T-cell (primary cell): ENCODE measurements around the gene PAX6. TPM values are rescaled to one million over a fixed set of nuclear protein-coding genes. Genes with fewer than 3 reads are reported as not detected.

Source experiments
- ATAC-seq, 4 experiments: fragments of 200-7000 bp in 3 of 4; fragments of 150-1000 bp in 1 of 4; cut with Tn5 transposase; replicated peaks in 1 of 4; 1 replicate in 3 of 4; 2 replicates in 1 of 4; pipeline ENCODE4 v1.10.0; 2021; ENCODE audit warnings: moderate library complexity in 3 of 4, mild to moderate bottlenecking in 2 of 4, moderate number of reproducible peaks in 1 of 4
- CTCF ChIA-PET, 2 donors: fragments of 300-600 bp; sonication (Branson Sonifier 250); formaldehyde crosslinking; loops; one replicate each; lab custom pipeline; 2022; ENCODE audit warnings: antibody characterized with exemption in 2 of 2; lab: Charles Lee
- POLR2A ChIA-PET, 2 donors: fragments of 300-600 bp; sonication (Branson Sonifier 250); formaldehyde crosslinking; loops; one replicate each; lab custom pipeline; 2022; ENCODE audit warnings: antibody characterized with exemption in 2 of 2; lab: Charles Lee
- DNase-seq, 35 experiments: peaks; one replicate each; pipeline versions ENCODE4 v3.0.0 to v3.0.0-alpha.2; 2013 to 2023
- H3K27ac ChIP-seq: one replicate; pipeline ENCODE4 v1.5.1; 2013; ENCODE audit warnings: low read length
- H3K27me3 ChIP-seq, 2 experiments: replicated peaks in 1 of 2; 1 replicate in 1 of 2; 2 replicates in 1 of 2; pipeline versions ENCODE4 v1.6.1 to v1.7.0; 2013; ENCODE audit warnings: low read length in 1 of 2, mixed read lengths in 1 of 2; ENCODE audit not compliant: control insufficient read depth in 2 of 2, insufficient read depth in 2 of 2; ENCODE audit errors: extremely low read depth in 1 of 2
- H3K36me3 ChIP-seq, 2 donors: 1 replicate in 1 of 2; 2 replicates in 1 of 2; pipeline versions ENCODE4 v1.6.1 to v1.7.0; 2013; ENCODE audit warnings: low read length in 1 of 2; ENCODE audit not compliant: control insufficient read depth in 2 of 2, insufficient read depth in 1 of 2; ENCODE audit errors: extremely low read depth in 1 of 2
- H3K4me1 ChIP-seq, 2 experiments: 1 replicate in 1 of 2; 2 replicates in 1 of 2; pipeline versions ENCODE4 v1.6.1 to v1.7.0; 2013; ENCODE audit warnings: low read length in 2 of 2, mixed read lengths in 1 of 2; ENCODE audit not compliant: insufficient read depth in 2 of 2, control insufficient read depth in 1 of 2; ENCODE audit errors: extremely low read depth in 1 of 2
- H3K4me3 ChIP-seq, 2 donors: 1 replicate in 1 of 2; 2 replicates in 1 of 2; pipeline versions ENCODE4 v1.5.1 to v1.7.0; 2013; ENCODE audit warnings: mild to moderate bottlenecking in 2 of 2, low read length in 1 of 2, moderate library complexity in 1 of 2; ENCODE audit not compliant: control insufficient read depth in 1 of 2; ENCODE audit errors: extremely low read depth in 1 of 2
- H3K9me3 ChIP-seq: 2 replicates; pipeline ENCODE4 v1.7.0; 2013
- H3K27ac Mint-ChIP-seq, 2 donors: one replicate each; pipeline ENCODE4 v1.8.0; 2020 to 2021; ENCODE audit warnings: mild to moderate bottlenecking in 2 of 2, mixed read lengths in 2 of 2
- H3K27me3 Mint-ChIP-seq, 2 donors: one replicate each; pipeline ENCODE4 v1.8.0; 2021 to 2022; ENCODE audit warnings: mixed read lengths in 2 of 2
- H3K36me3 Mint-ChIP-seq: one replicate; pipeline ENCODE4 v1.8.0; 2021; ENCODE audit warnings: mixed read lengths
- H3K4me1 Mint-ChIP-seq, 3 donors: one replicate each; pipeline ENCODE4 v1.8.0; 2020 to 2022; ENCODE audit warnings: mixed read lengths in 3 of 3, mild to moderate bottlenecking in 1 of 3
- H3K4me3 Mint-ChIP-seq, 3 donors: one replicate each; pipeline ENCODE4 v1.8.0; 2020 to 2022; ENCODE audit warnings: mild to moderate bottlenecking in 3 of 3, mixed read lengths in 3 of 3, moderate library complexity in 3 of 3
- H3K9me3 Mint-ChIP-seq, 3 donors: one replicate each; pipeline ENCODE4 v1.8.0; 2020 to 2022; ENCODE audit warnings: mixed read lengths in 3 of 3
- WGBS: methylation state at CpG from one replicate; pipeline ENCODE4 v1.1.5; 2013; ENCODE audit warnings: missing lambda C conversion rate; ENCODE audit not compliant: insufficient coverage; 5-methylcytosine and 5-hydroxymethylcytosine counted together
- total RNA-seq, 35 experiments: library from RNA in 6 of 35; stranded (reverse) in 6 of 35; fragments of 120-200 nt in 1 of 35; gene quantifications; one replicate each; pipeline versions ENCODE4 v1.2.1 to v1.2.4 and lab custom pipeline; 2013 to 2026

The PAX6 gene
- total RNA-seq, 5 donors from 2014 or later (not counting 1 experiment from before 2014, with no cell fraction given), result not detected

DNA sequence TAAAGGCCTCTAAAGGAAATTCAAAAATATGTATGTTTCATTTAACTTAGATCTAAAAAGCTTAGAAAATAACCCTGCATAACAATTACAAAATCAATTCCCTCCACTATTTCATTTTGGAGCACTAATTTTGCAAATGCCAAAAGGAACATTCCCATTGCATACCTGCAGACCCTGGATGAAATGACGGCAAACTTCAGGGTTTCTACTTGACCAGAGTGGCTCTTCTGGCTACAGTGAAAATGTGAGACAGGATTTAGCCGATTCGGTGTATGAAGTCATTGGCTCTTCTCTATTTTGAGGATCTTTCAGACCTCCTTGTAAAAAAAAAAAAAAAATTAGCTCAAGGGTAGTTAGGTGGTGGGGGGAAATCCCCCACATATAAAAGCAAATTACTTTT lies 44.1 kb downstream of the PAX6 start:
- POLR2A ChIA-PET, result interaction anchor here (0.5 to 0.6 kb wide), 2 partner anchors 762 to 1684 kb away, joined by 3 to 8 read pairs; no protein-coding TSS in a partner anchor
- Histone ChIP-seq H3K36me3 (no peaks in the 10 kb centered on the region), H3K4me3 (no peak overlapping the region), H3K4me1 (no peaks in the 10 kb centered on the region), H3K27ac (no peak overlapping the region), H3K27me3 (no peaks in the 10 kb centered on the region), H3K9me3 (no peaks in the 10 kb centered on the region)
- DNase-seq (no peak), ATAC-seq (no peak)
- 100% methylated on average over 1 of the region's 3 CpGs for WGBS
- CTCF ChIA-PET, result no interaction called here
- no peaks in the 10 kb centered on the region for H3K4me1 Mint-ChIP-seq
- no peaks in the 10 kb centered on the region for H3K9me3 Mint-ChIP-seq
- no peaks in the 10 kb centered on the region for H3K27me3 Mint-ChIP-seq
- no peak overlapping the region for H3K27ac Mint-ChIP-seq
- H3K4me3 Mint-ChIP-seq, result no peak overlapping the region
- peaks cover 14% of the 10 kb centered on the region for H3K36me3 Mint-ChIP-seq

DNA sequence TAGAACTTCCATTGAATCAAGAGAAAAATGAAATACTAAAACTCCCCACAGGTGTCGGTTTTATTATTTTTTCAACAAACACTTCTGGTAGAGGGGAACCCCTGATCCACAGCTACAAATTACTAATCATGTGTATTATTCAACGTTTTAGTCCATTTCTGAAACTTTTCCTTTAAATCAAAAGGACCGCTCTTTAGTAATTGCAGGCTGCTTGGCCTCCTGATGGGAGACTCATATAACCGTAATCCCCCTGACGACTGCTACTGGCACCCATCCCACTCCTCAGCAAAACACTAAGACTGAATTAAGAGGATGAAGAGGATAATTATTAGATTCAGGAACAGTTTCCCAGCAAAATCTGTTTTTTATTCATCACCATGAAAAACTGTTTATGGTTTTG lies 46.4 kb downstream of the PAX6 start:
- no peaks in the 10 kb centered on the region for H3K9me3 Mint-ChIP-seq
- H3K4me3 Mint-ChIP-seq, result no peak overlapping the region
- POLR2A ChIA-PET, result no interaction called here
- CTCF ChIA-PET, result interaction anchor here in 1 of 2 donors (0.8 kb wide), 1 partner anchor 13 kb away, joined by 3 read pairs; no protein-coding TSS in a partner anchor
- H3K27me3 ChIP-seq, result no peaks in the 10 kb centered on the region
- H3K4me1 ChIP-seq, result no peaks in the 10 kb centered on the region
- no peak overlapping the region for H3K4me3 ChIP-seq
- ATAC-seq (no peak), DNase-seq (no peak)
- no peaks in the 10 kb centered on the region for H3K36me3 ChIP-seq
- no peaks in the 10 kb centered on the region for H3K9me3 ChIP-seq
- H3K27me3 Mint-ChIP-seq, result no peaks in the 10 kb centered on the region
- no peak overlapping the region for H3K27ac Mint-ChIP-seq
- no peak overlapping the region for H3K27ac ChIP-seq
- H3K4me1 Mint-ChIP-seq, result no peaks in the 10 kb centered on the region
- peaks cover 8% of the 10 kb centered on the region for H3K36me3 Mint-ChIP-seq
- WGBS, result 20% methylated on average over 1 of the region's 5 CpGs

DNA sequence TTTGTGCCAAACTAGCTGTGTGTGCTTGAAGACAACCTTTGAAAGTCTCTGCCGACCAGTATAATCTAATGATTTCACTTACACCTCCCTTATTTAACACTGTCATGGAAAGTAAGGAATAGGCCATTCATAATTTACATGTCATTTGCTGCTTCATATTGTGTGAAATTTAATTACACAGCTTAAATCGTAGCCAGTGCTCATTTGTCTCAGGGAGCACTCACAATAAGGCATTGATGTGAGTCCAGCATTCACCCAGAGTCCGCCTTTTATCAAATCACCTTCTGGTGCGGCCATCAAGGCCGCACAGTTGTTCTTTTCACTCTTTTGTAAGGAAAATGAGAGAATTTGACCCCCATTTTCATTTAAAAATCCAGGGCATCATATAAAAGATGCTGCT lies 46.9 kb downstream of the PAX6 start:
- no peaks in the 10 kb centered on the region for H3K9me3 Mint-ChIP-seq
- no peaks in the 10 kb centered on the region for H3K9me3 ChIP-seq
- H3K36me3 ChIP-seq, result no peaks in the 10 kb centered on the region
- H3K27me3 Mint-ChIP-seq, result no peaks in the 10 kb centered on the region
- POLR2A ChIA-PET, result interaction anchor here in 1 of 2 donors (1.0 kb wide), 1 partner anchor 15 kb away, joined by 5 read pairs; no protein-coding TSS in a partner anchor
- H3K27ac Mint-ChIP-seq, result no peak overlapping the region
- H3K4me3 Mint-ChIP-seq, result no peak overlapping the region
- peaks cover 8% of the 10 kb centered on the region for H3K36me3 Mint-ChIP-seq
- CTCF ChIA-PET, result interaction anchor here in 1 of 2 donors (0.8 kb wide), 1 partner anchor 12 kb away, joined by 3 read pairs; no protein-coding TSS in a partner anchor
- DNase-seq (no peak), ATAC-seq (no peak)
- H3K4me1 ChIP-seq, result no peaks in the 10 kb centered on the region
- no peaks in the 10 kb centered on the region for H3K4me1 Mint-ChIP-seq
- no peak overlapping the region for H3K4me3 ChIP-seq
- WGBS, result 100% methylated on average over 1 of the region's 5 CpGs
- no peak overlapping the region for H3K27ac ChIP-seq
- no peaks in the 10 kb centered on the region for H3K27me3 ChIP-seq

DNA sequence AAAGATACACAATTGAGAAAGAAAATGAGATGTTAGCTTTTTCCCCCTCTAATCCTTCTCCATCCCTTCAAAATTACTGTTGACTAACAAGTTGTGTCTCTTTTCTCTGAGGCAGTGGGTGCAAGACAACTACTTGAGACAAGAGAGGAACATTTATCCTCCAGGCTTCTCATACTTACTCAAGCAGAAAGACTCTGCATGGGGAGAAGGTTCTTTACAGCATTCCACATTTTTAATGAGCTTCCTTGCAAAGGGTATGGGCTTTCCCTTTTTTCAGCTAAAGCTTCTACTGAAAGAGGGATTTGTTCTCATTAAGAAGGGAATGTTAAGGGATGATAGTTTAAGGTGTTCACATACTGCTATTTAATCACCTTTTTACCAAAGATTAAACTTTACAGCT lies 47.8 kb downstream of the PAX6 start:
- no peak for DNase-seq
- Histone ChIP-seq H3K27me3 (no peaks in the 10 kb centered on the region), H3K4me1 (no peaks in the 10 kb centered on the region), H3K9me3 (no peaks in the 10 kb centered on the region), H3K36me3 (no peaks in the 10 kb centered on the region), H3K27ac (no peak overlapping the region), H3K4me3 (no peak overlapping the region)
- ATAC-seq, result no peak
- Mint-ChIP-seq H3K4me1 (no peaks in the 10 kb centered on the region), H3K27ac (no peak overlapping the region), H3K4me3 (no peak overlapping the region), H3K27me3 (no peaks in the 10 kb centered on the region), H3K36me3 (peaks cover 8% of the 10 kb centered on the region), H3K9me3 (no peaks in the 10 kb centered on the region)
- ChIA-PET CTCF (interaction anchor here in 1 of 2 donors (1.0 kb wide), 1 partner anchor 13 kb away, joined by 5 read pairs; no protein-coding TSS in a partner anchor), POLR2A (interaction anchor here in 1 of 2 donors (1.0 kb wide), 1 partner anchor 14 kb away, joined by 5 read pairs; no protein-coding TSS in a partner anchor)

DNA sequence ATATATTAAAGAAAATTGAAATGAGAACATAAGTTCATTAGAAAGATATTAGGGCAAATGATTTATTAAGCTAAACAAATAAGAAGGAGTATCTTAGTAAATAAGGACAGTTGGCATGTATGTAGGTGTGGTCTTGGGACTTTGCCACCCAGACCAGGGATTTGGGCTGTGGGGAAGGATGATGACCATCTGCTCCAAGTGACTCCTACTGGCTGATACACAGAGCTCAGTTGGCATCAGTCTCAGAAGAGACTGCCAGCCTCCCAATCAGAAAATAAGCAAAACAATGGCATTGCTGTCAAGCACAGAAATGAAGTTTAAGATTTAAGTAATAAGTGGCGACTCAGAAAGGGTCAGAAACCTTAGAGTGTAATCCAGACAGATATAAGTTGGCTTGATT lies 49.5 kb downstream of the PAX6 start:
- POLR2A ChIA-PET, result interaction anchor here in 1 of 2 donors (0.6 kb wide), 1 partner anchor 302 kb away, joined by 3 read pairs; no protein-coding TSS in a partner anchor

DNA sequence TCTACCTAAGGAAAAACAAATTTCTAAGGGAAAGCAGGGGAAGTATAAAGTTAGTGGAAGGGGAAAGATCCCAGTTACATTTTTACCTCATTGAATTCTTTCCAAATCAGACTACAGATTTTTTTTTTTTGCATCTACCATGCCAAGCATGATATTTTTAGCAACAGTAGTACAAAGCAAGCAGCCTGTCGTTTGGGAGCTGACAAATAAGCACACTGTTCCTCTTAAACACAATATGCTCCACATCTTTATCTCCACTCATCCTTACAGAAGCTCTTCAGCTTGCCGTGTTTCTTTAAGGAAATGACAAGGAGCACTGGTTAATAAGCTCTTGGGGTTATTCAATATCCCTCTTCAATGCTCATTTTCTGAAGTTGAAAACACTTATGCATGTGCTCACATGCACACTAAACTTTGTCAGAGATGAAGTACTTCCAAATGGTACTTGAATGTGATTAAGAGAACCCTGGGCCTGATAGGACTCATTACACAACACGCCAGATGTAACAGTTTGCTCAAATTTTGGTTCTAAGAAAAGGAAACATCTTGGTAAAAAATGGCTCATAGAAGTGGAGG lies 53.8 kb downstream of the PAX6 start:
- CTCF ChIA-PET, result no interaction called here

More for the DNA sequence above, 49.5 kb downstream of the PAX6 start:
- Mint-ChIP-seq H3K4me1 (no peaks in the 10 kb centered on the region), H3K36me3 (peaks cover 8% of the 10 kb centered on the region), H3K27ac (no peak overlapping the region), H3K4me3 (no peak overlapping the region), H3K9me3 (no peaks in the 10 kb centered on the region), H3K27me3 (no peaks in the 10 kb centered on the region)
- no peaks in the 10 kb centered on the region for H3K9me3 ChIP-seq
- H3K4me1 ChIP-seq, result no peaks in the 10 kb centered on the region
- WGBS, result 80% methylated on average over 1 of the region's 1 CpG
- H3K4me3 ChIP-seq, result no peak overlapping the region
- H3K36me3 ChIP-seq, result no peaks in the 10 kb centered on the region
- CTCF ChIA-PET, result no interaction called here
- DNase-seq (no peak), ATAC-seq (no peak)
- no peak overlapping the region for H3K27ac ChIP-seq
- H3K27me3 ChIP-seq, result no peaks in the 10 kb centered on the region

More for the DNA sequence above, 53.8 kb downstream of the PAX6 start:
- H3K27me3 Mint-ChIP-seq, result no peaks in the 10 kb centered on the region
- H3K9me3 ChIP-seq, result no peaks in the 10 kb centered on the region
- no peak overlapping the region for H3K27ac ChIP-seq
- DNase-seq, result no peak
- H3K9me3 Mint-ChIP-seq, result no peaks in the 10 kb centered on the region
- no CpG with 5 or more reads among the region's 3 CpGs for WGBS
- H3K4me1 ChIP-seq, result no peaks in the 10 kb centered on the region
- peaks cover 12% of the 10 kb centered on the region for H3K36me3 Mint-ChIP-seq
- no peaks in the 10 kb centered on the region for H3K4me1 Mint-ChIP-seq
- no peak overlapping the region for H3K4me3 ChIP-seq
- H3K27me3 ChIP-seq, result no peaks in the 10 kb centered on the region
- H3K4me3 Mint-ChIP-seq, result no peak overlapping the region
- no peak for ATAC-seq
- no peaks in the 10 kb centered on the region for H3K36me3 ChIP-seq
- POLR2A ChIA-PET, result interaction anchor here in 1 of 2 donors (0.6 kb wide), 1 partner anchor 47 kb away, joined by 3 read pairs; no protein-coding TSS in a partner anchor
- no peak overlapping the region for H3K27ac Mint-ChIP-seq
